ENCODE data around the gene KRTAP5-4.

GRCh38 chr11:1652771-1653540 is 31.0 kb upstream of the KRTAP5-4 start:
- TF ChIP-seq REST (IDR thresholded peaks at IDR 0.05; ENCODE audit: insufficient read depth in 1 of 2, low read depth in 2 of 2, low read length in 2 of 2), result no peak
- no peak for TF ChIP-seq TAF1 (IDR thresholded peaks at IDR 0.05; ENCODE audit: borderline replicate concordance, insufficient read depth, low read length)
- TF ChIP-seq POLR2AphosphoS5 (IDR thresholded peaks at IDR 0.05; ENCODE audit: low read depth, low read length), result no peak
- TF ChIP-seq SIN3A (IDR thresholded peaks at IDR 0.05; ENCODE audit: borderline replicate concordance, insufficient read depth, low read length), result no peak
